Cardiac muscle cell (in vitro differentiated cells and primary cell): ENCODE measurements around the gene RLF. TPM values are rescaled to one million over a fixed set of nuclear protein-coding genes. Genes with fewer than 3 reads are reported as not detected.

Experiments used
- DNase-seq, 2 donors: peaks; one replicate each; pipeline versions ENCODE4 v3.0.0 to v3.0.0-alpha.2; 2010 to 2017; ENCODE audit warnings: low read depth in 1 of 2, low spot score in 1 of 2
- H3K27ac ChIP-seq: fragments of 200-600 bp; sonication (generic); 2 replicates; pipeline ENCODE4 v1.5.1; 2016
- H3K27me3 ChIP-seq: fragments of 200-600 bp; sonication (generic); 2 replicates; pipeline ENCODE4 v1.6.0; 2016; ENCODE audit warnings: control low read depth
- H3K36me3 ChIP-seq: fragments of 200-600 bp; sonication (generic); 2 replicates; pipeline ENCODE4 v1.5.1; 2016; ENCODE audit warnings: control low read depth
- H3K4me1 ChIP-seq: fragments of 200-600 bp; sonication (generic); 2 replicates; pipeline ENCODE4 v1.8.1; 2017; ENCODE audit warnings: low read depth, mild to moderate bottlenecking, mixed run types
- H3K4me3 ChIP-seq: fragments of 200-600 bp; sonication (generic); 2 replicates; pipeline ENCODE4 v1.5.1; 2016; ENCODE audit warnings: mild to moderate bottlenecking
- H3K9me3 ChIP-seq: fragments of 200-600 bp; sonication (generic); 2 replicates; pipeline ENCODE4 v1.5.1; 2017; ENCODE audit warnings: low read depth, mild to moderate bottlenecking, control low read depth
- CTCF ChIP-seq: IDR thresholded peaks from 2 replicates; pipeline ENCODE4 v1.5.1; 2012; ENCODE audit warnings: low read depth, mild to moderate bottlenecking, low read length
- polyA plus RNA-seq: library from polyadenylated mRNA; unstranded; fragments of >200 nt; fragmentation: Nextera tagmentation; extraction: Ambion mirVana; gene quantifications from 2 replicates; pipeline ENCODE4 v1.2.1, GENCODE V29; 2016
- total RNA-seq: library from RNA; depleted of rRNA; stranded (reverse); fragments of >200 nt; gene quantifications from 2 replicates; pipeline ENCODE4 v1.2.3, GENCODE V29; 2016

RLF gene
- total and polyA plus RNA-seq, 2 experiments from 2014 or later = 6.7 to 27.5 TPM

- peaks cover 42% of the 10 kb centered on the region for H3K36me3 ChIP-seq
- no peaks in the 10 kb centered on the region for H3K9me3 ChIP-seq
- no peaks in the 10 kb centered on the region for H3K4me1 ChIP-seq
- H3K27ac ChIP-seq = no peak overlapping the region
- no peaks in the 10 kb centered on the region for H3K27me3 ChIP-seq
- DNase-seq = no peak
- TF ChIP-seq CTCF = no peak
- H3K4me3 ChIP-seq = no peak overlapping the region
Observed at GRCh38 chr1:40274331-40274730, 113.1 kb downstream of the RLF start.

DNA sequence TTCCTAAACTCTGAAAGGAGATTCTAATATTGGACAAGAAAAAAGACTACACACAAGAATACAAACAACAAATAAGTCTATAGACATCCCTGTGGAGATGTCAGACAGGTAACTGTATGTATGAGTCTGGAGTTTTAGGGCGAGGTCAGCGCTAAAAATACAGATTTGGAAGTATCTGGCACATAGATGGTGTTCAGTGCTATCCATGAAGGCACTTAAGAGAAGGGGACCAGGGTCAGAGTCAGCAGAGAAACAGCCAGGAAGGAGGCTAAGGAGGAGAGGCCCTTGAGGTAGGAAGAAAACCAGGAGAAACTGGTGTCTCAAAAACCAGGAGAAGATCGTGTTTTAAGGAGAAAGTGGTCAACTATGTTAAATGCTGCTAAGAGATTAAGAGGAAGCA lies 114.9 kb downstream of the RLF start:
- Histone ChIP-seq H3K9me3 (no peaks in the 10 kb centered on the region), H3K36me3 (peaks cover 35% of the 10 kb centered on the region), H3K27ac (no peak overlapping the region), H3K4me1 (no peaks in the 10 kb centered on the region), H3K27me3 (no peaks in the 10 kb centered on the region), H3K4me3 (no peak overlapping the region)
- no peak for TF ChIP-seq CTCF
- DNase-seq = no peak

- H3K27me3 ChIP-seq = no peaks in the 10 kb centered on the region
- no peak for DNase-seq
- peaks cover 33% of the 10 kb centered on the region for H3K36me3 ChIP-seq
- no peak overlapping the region for H3K27ac ChIP-seq
- TF ChIP-seq CTCF = no peak
- H3K4me1 ChIP-seq = no peaks in the 10 kb centered on the region
- H3K4me3 ChIP-seq = no peak overlapping the region
- H3K9me3 ChIP-seq = no peaks in the 10 kb centered on the region
Observed at GRCh38 chr1:40281853-40282252, 120.7 kb downstream of the RLF start.

Other genes with a start within 250 kb of the RLF start
- gene MFSD2A, start 206.2 kb upstream of the RLF start, total RNA-seq = 0.88 TPM in 1 of 2 replicates, not detected in the other
- gene MFSD2A, start 206.2 kb upstream of the RLF start, polyA plus RNA-seq = 1.0 TPM in 1 of 2 replicates, not detected in the other
- gene CAP1, start 120.7 kb upstream of the RLF start, total RNA-seq = 64.2 and 81.2 TPM in 2 replicates
- gene CAP1, start 120.7 kb upstream of the RLF start, polyA plus RNA-seq = 92.3 and 92.8 TPM in 2 replicates
- 16.5 and 18.5 TPM in 2 replicates for gene PPT1, start 64.1 kb upstream of the RLF start, total RNA-seq
- 47.9 and 52.0 TPM in 2 replicates for gene PPT1, start 64.1 kb upstream of the RLF start, polyA plus RNA-seq
- not detected in 2 replicates for gene TMCO2, start 86.5 kb downstream of the RLF start, total RNA-seq
- not detected in 2 replicates for gene TMCO2, start 86.5 kb downstream of the RLF start, polyA plus RNA-seq
- gene ZMPSTE24, start 96.8 kb downstream of the RLF start, total RNA-seq = 8.4 and 15.0 TPM in 2 replicates
- 9.8 and 24.0 TPM in 2 replicates for gene ZMPSTE24, start 96.8 kb downstream of the RLF start, polyA plus RNA-seq
- gene COL9A2, start 155.9 kb downstream of the RLF start, total RNA-seq = 2.9 and 3.4 TPM in 2 replicates
- gene COL9A2, start 155.9 kb downstream of the RLF start, polyA plus RNA-seq = 5.9 and 7.2 TPM in 2 replicates
- 16.2 and 16.7 TPM in 2 replicates for gene SMAP2, start 212.3 kb downstream of the RLF start, total RNA-seq
- 23.3 and 29.5 TPM in 2 replicates for gene SMAP2, start 212.3 kb downstream of the RLF start, polyA plus RNA-seq